HG03025 (cell line): Measurements from ENCODE around the gene ACSF2.

Experiments
- ATAC-seq: cut with Tn5 transposase; IDR thresholded peaks from one replicate; pipeline ENCODE4 v1.9.1; 2021; ENCODE audit warnings: mild to moderate bottlenecking, moderate library complexity; ENCODE audit not compliant: unreplicated experiment, low FRiP score

ACSF2 gene

DNA sequence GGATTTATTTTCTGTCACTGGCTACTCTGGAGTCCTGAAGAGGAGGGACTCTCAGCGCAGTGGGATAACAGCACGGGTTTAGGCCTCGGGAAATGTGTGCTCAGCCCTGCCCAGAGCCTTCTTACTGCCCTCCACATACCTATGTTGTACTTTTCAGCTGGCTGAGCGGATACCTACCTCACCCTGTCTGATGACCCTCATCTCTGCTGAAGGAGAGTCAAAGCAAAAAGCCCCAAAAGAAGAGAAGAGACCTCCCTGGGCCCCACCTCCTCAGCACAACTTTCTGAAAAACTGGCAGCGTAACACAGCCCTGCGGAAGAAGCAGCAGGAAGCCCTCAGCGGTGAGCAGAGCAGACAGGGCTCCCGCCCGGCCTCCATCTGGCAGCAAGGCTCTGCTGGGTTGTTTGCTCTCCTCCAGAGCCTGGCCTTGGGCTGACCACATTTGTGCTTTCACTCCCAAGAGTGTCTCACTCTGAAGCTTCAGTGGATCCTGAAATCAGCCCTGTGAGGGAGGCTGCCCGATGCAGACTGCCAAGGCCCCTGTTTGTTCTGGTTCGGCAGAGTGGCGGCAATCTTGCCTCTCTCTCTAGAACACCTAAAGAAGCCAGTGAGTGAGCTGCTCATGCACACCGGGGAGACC is 92.5 kb downstream of the ACSF2 start:
- no peak for ATAC-seq

- no peak for ATAC-seq
Measured at GRCh38 chr17:50519141-50519834, 93.3 kb downstream of the ACSF2 start.

- ATAC-seq, result no peak
Measured at GRCh38 chr17:50520483-50520882, 94.5 kb downstream of the ACSF2 start.

- ATAC-seq, result no peak
Measured at GRCh38 chr17:50521514-50521913, 95.5 kb downstream of the ACSF2 start.

GRCh38 chr17:50522766-50523165 is 96.7 kb downstream of the ACSF2 start:
- ATAC-seq, result no peak

DNA sequence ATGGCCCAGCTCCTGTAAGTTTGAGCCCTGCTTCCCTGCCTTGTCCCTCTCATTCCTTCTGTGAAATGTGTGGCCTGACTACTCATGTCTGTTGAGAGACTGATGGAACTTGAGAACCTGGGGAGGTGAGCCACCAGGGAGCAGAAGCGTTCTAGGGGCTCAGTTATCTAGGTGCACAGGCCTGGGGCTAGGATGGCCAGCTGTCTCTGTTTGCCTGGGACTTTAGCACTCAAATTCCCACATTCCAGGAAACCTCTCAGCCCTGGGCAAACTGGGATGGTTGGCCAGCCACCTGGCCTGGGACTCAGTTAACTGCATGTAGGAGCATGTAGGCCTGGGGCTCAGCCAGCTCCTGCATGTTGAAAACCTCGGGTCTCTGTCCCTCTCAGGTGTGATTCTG is 97.2 kb downstream of the ACSF2 start:
- ATAC-seq, result no peak
